GM19463 (cell line): ENCODE data around the gene NUMB.

Experiments used
- ATAC-seq: cut with Tn5 transposase; IDR thresholded peaks from one replicate; pipeline ENCODE4 v1.9.1; 2021; ENCODE audit warnings: mild to moderate bottlenecking, moderate library complexity; ENCODE audit not compliant: unreplicated experiment

The NUMB gene

DNA sequence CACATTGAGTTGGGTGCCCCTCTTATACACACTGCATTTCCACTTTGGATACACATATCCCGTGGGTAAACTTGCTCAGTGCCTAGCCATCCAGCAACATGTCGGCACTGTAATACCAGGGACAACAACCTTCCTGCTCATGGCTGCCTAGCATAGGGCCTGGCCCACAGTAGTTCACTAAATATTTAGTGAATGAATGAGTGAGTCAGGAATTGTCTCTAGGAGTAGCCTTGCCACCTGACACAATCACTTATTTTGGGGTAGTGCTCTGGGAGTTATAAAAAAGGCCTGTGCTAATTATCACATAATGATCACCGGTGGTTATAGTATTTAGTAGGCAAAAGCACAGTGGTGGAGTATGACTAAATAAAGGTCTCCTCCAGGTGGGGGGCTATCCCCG lies 8.5 kb upstream of the NUMB start:
- no peak for ATAC-seq

GRCh38 chr14:73465823-73466532 lies 7.6 kb upstream of the NUMB start:
- ATAC-seq = no peak

- ATAC-seq = no peak
Measured at GRCh38 chr14:73463411-73463810, 5.1 kb upstream of the NUMB start.

DNA sequence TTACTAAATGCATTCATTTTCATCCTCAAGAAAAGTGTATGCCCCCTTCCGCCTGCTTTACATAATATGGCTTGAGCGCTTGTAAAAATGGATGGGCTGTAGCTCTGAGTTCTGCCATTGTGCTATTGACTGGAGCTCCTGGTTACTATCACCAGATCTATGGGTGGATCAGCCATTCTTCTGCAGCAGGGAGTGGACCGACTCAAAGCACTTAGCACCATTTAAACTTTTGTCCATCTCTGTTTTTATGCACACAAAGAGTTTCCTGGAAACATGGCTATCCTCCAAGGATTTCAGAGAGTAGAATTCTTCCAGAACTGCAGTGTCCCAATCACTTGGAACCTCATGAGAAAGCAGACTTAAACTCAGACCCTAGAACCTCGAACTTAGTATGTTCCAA lies 4.5 kb upstream of the NUMB start:
- ATAC-seq = no peak

DNA sequence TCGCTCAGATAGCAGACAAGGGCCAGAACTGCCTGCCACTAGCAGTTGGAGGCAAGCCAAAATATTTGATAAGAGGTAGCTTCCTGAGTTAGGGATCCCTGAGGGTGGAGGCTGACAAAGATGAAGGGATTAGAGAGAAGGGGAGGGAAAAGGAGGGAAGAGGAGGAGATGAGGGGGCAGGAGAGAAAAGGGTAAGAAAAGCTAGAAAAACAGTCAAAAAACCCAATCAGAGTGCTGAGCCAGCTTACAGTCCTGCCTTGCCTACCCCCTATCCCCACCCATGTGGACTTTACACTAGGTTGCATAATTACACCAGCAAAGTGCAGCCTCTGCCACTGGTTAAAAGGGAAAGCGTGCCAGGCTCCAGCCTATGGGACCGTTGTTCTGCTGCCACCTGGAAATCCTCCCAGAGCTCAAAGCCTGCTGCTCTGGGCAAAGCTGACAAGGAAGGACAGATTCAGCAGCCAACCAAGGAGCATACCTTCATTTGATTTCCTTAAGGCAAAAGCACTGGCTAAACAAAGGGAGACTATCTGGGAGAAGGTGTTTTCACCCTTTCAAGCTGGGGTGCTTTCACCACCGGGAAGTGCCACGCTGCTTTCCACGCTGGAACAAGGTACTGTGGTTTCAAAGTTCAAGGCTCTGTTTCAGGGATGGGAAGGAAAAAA lies 3.8 kb upstream of the NUMB start:
- ATAC-seq = no peak

DNA sequence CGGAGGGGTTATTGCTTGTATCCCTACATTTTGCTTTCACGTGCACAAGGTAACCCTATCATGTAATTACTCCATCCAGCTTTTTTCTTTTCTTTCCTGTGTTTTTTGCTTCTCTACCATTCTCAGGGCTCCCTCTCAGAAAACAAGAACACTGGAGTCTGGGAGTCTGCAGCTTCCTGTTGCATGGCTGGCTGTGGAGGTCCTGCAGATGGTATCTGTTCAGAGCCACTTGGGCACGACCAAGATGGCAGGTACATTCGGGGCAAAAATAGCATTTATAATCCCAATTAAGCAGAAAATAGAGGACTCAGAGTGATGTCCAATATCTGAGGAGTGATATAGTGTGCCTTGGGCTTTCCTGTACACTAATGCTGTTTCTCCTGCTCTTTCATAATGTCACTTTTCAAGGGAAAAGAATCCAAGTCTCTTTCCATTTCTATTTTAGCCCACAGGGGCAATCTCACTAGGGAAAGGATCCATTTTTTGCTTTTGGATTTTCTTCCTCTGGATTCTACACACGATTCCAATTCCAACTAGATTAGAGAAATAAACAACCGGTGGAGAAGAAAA lies 3.2 kb upstream of the NUMB start:
- ATAC-seq = no peak

DNA sequence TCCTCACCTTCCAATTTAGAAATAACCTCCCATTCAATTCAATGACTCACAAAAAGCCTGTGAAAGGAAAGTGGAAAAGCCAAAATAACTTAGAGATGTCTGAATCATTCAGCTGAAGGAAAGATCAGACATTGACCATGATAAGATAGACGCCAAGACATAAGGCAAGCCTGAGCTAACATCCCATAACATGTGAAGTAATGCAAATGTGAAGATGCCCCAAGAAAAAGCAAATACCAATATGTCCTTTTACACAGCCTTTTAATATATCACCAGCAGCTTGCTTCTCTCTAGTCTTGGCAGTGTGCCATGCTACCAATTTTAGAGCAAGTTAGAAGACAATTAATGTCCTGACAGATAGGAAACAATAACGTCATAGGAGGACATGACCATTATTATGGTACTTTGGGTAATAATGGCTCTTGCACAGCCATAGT lies 2.4 kb upstream of the NUMB start:
- ATAC-seq = no peak

GRCh38 chr14:73459959-73460358 lies 1.6 kb upstream of the NUMB start:
- ATAC-seq = no peak

GRCh38 chr14:73457924-73458182 lies 493 bp downstream of the NUMB start:
- no peak for ATAC-seq

GRCh38 chr14:73457041-73457923 lies 1.1 kb downstream of the NUMB start:
- ATAC-seq = no peak

- ATAC-seq = no peak
Measured at GRCh38 chr14:73455294-73455693, 3.1 kb downstream of the NUMB start.

- ATAC-seq = no peak
Measured at GRCh38 chr14:73452341-73453186, 5.8 kb downstream of the NUMB start.

DNA sequence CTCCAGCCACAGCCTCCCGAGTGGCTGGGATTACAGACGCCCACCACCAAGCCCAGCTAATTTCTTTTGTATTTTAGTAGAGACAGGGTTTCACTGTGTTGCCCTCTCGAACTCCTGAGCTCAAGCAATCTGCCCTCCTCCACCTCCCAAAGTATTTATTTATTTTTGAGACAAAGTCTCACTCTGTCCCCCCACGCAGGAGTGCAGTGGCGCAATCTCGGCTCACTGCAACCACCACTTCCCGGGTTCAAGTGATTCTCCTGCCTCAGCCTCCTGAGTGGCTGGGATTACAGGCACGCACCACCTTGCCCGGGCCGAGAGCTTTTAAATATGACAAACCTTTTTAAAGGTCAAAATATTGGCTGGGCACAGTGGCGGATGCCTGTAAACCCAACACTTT lies 14.6 kb downstream of the NUMB start:
- ATAC-seq = no peak

DNA sequence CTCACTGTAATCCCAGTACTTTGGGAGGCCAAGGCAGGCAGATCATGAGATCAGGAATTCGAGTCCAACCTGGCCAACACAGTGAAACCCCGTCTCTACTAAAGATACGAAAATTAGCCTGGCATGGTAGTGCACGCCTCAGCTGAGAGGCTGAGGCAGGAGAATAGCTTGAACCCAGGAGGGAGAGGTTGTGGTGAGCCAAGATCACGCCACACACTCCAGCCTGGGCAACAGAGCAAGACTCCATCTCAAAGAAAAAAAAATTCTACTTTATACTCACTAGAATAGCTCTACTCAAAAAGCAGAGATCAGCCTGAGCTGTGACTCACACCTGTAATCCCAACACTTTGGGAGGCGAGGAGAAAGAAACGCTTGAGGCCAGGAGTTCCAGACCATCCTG lies 17.1 kb downstream of the NUMB start:
- no peak for ATAC-seq

DNA sequence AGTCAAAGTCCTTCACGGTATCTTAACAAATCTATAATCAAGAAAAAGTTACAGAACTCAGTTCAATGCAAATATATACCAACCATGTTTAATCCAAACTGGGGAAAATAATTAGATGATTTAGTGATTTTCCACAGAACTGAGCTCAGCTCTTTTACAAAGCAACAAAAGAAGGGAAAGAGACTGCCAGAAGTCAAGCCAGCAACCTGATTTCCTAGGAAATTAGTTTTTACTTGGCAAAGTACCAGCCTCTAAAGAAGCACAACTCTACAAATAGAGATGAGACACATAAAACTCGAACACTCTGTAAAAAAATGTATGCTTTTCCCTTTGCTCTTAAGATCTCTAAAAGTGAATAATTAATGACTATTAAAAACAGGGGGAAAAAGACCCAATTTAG lies 19.4 kb downstream of the NUMB start:
- ATAC-seq = no peak

DNA sequence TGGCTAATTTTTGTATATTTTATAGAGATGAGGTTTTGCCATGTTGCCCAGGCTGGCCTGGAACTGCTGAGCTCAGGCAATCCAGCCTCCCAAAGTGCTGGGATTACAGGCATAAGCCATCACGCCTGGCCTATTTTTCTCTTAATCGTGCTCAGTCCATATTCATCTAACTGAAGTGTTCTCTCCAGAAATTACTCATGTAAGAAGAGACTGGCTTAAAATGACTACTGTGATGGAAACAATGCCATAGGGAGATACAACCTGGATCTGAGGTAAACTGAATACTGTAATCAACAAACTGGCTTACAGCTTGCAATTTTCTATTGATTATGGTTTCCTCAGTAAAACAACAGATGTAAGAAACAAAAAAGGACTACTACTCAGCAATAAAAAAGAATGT lies 21.1 kb downstream of the NUMB start:
- ATAC-seq = no peak

GRCh38 chr14:73432124-73432523 lies 26.2 kb downstream of the NUMB start:
- ATAC-seq = no peak

- ATAC-seq = no peak
Measured at GRCh38 chr14:73428353-73428824, 30.0 kb downstream of the NUMB start.

- no peak for ATAC-seq
Measured at GRCh38 chr14:73427516-73428264, 30.7 kb downstream of the NUMB start.

GRCh38 chr14:73426877-73427276 lies 31.5 kb downstream of the NUMB start:
- ATAC-seq = no peak
